ENCODE results near the gene SDK1. TPM values are rescaled to one million over a fixed set of nuclear protein-coding genes. Genes with fewer than 3 reads are reported as not detected.

SDK1 gene
- total RNA-seq, 1 donor: 0.27 TPM

DNA sequence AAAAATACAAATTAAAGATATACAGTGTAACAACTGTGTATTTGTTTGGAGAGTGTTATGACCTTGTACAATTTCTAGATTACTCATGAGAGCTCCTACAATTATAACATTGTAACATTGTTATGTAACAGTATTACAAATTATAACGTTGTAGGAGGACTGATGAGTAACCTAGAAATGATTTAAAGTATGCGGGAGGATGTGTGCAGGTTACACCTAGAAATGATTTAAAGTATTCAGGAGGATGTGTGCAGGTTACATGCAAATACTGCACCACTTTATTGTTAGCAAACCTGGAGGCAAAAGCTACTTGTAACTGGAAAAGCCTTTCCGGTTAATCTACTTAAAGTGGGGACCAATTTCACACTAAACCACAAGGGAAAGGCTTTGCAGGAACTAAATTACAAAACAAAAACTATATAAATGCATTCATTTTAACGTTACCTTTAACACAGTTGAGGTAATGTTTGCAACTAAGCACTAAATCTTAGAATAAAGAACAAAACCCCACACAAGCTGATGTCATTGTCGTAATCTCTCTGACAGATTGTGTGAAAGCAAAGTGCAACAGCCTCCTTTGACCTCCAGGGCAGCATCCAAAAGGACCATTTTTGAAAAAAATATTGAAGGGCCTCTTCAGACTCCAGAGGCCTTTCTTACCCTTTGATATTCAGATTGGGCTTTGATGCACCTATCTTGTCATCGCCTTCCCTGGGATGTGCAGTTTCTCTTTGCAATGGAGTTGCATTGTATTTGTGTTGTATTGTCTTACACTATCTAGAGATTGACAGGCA lies 858.9 kb downstream of the SDK1 start:
- no peak for DNase-seq (ENCODE audit: low read depth)
- no peak overlapping the region for H3K4me3 ChIP-seq (ENCODE audit: low read depth, low read length)
- TF ChIP-seq, protein P1, sequence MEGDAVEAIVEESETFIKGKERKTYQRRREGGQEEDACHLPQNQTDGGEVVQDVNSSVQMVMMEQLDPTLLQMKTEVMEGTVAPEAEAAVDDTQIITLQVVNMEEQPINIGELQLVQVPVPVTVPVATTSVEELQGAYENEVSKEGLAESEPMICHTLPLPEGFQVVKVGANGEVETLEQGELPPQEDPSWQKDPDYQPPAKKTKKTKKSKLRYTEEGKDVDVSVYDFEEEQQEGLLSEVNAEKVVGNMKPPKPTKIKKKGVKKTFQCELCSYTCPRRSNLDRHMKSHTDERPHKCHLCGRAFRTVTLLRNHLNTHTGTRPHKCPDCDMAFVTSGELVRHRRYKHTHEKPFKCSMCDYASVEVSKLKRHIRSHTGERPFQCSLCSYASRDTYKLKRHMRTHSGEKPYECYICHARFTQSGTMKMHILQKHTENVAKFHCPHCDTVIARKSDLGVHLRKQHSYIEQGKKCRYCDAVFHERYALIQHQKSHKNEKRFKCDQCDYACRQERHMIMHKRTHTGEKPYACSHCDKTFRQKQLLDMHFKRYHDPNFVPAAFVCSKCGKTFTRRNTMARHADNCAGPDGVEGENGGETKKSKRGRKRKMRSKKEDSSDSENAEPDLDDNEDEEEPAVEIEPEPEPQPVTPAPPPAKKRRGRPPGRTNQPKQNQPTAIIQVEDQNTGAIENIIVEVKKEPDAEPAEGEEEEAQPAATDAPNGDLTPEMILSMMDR (IDR thresholded peaks at IDR 0.05; ENCODE audit: insufficient read depth, low read length): no peak

DNA sequence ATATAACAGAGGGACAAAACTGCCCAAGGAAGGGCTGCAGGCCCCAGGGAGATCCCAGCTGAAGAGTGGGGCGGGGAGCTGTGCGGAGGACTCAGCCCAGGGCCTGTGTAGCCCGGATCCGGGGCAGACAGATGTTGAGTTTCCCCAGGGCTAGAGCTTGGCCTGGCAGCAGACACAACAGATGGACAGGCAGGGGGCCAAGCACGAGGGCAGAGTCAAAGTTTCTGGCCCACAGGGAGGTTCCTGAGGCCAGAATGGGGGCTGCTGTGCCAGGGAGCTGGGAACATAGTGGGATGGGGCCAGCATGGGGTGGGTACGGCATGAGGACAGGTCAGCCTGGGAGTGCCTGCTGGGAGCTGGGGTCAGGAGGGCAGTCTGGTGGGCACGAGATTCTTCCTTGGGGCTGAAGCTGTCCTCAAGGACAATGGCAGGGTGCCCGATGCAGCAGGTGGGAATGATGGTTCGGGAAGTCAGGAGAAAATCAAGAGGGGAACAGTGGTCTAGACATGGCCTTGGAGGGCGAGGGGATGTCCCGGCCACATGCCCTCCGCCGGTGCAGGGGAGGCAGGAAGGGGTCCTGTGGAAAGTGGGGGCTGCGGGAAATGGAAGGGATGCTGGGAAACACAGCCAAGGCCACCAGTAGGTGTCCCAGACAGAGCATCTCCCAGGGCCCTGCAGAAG lies 862.0 kb downstream of the SDK1 start:
- DNase-seq (ENCODE audit: low read depth): no peak
- TF ChIP-seq, protein P1 (IDR thresholded peaks at IDR 0.05; ENCODE audit: insufficient read depth, low read length): no peak
- H3K4me3 ChIP-seq (ENCODE audit: low read depth, low read length): no peak overlapping the region

DNA sequence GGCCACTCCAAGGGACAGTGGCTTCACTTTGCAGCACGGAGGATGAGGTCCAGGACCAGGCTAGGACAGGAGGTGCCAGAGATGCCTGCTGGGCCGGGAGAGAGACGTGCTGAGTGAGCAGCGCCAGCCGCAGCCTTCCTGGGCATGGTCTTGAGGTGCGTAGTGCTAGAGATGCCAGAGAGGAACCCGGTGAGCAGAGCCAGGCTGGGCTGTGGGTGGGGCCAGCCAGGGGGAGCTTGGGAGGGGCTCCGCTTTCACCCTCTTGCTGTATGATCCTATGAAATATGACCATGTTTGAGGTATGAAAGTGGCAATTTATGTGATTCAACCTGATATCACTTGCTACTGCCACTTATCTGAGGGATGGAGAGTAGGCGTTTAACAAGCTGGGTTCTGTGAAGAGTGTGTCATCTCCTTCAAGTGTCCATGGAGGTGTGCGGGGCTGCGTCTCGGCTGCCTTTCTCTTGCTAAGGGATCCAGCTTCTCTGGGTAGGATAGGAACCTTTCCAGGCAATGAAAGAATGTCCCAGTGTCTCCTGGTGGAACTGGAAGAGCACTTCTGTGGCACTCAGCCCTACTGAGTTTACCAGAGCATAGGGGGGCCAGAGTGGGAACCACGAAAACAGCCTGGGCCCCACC lies 862.6 kb downstream of the SDK1 start:
- TF ChIP-seq, protein P1 (IDR thresholded peaks at IDR 0.05; ENCODE audit: insufficient read depth, low read length): no peak
- H3K4me3 ChIP-seq (ENCODE audit: low read depth, low read length): no peak overlapping the region
- no peak for DNase-seq (ENCODE audit: low read depth)

DNA sequence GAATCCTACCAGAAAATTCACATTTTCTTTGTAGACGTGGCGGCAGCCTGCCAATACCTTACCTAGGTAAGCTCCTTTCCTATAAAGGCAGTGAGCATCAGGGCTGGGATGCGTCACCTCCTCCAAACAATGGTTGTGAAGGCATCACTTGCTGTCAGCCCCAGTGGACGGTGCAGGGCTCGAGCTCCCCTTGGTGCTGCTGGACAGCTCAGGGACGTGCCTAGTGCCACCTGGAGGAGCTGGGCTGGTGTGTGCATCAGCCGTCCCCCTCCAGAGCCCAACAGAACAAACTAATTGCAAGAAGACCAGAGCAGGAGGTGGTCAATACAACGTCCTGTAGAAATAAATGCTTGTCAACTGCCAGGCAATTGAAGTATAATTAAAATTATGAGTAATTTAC lies 863.5 kb downstream of the SDK1 start:
- TF ChIP-seq, protein P1 (IDR thresholded peaks at IDR 0.05; ENCODE audit: insufficient read depth, low read length): no peak
- DNase-seq (ENCODE audit: low read depth): no peak
- H3K4me3 ChIP-seq (ENCODE audit: low read depth, low read length): no peak overlapping the region

DNA sequence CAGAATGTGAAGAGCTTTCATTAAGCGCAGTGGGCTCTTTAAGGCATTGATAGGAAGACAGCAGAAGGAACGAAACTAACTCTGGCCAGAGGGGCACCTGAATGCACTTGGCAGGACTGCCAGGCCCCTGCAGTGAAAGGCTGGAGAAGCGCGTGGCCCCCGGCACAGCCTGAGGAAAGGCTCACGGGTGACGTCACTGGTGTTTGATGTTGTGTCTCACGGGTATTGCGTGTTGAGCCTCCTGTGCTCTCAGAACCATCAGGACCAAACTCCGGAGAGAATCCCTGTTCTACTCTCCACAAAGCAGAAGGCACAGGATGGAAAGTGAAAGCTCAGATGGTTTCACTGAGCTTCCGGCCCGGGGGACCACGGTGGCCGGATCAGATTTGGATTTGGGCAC lies 865.3 kb downstream of the SDK1 start:
- TF ChIP-seq, protein P1 (IDR thresholded peaks at IDR 0.05; ENCODE audit: insufficient read depth, low read length): no peak
- DNase-seq (ENCODE audit: low read depth): no peak
- no peak overlapping the region for H3K4me3 ChIP-seq (ENCODE audit: low read depth, low read length)

DNA sequence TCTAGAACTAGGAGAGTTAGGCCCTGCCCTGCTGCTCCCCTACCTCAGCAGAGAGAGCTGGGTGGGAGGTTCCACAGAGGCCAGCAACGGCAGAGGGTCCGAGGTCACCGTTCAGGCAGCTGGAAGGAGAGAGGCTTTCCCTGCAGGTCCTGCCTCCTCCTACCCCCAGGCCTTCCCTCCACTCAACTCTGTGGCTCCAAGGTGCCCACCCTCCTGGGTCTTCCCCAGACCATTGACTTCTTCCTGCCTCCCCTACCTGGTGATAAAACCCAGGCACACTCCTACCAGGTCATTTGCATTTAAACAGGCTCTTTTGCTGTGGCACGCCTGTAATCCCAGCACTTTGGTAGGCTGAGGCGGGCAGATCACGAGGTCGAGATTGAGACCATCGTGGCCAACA lies 865.8 kb downstream of the SDK1 start:
- DNase-seq (ENCODE audit: low read depth): no peak
- TF ChIP-seq, protein P1 (IDR thresholded peaks at IDR 0.05; ENCODE audit: insufficient read depth, low read length): no peak
- H3K4me3 ChIP-seq (ENCODE audit: low read depth, low read length): no peak overlapping the region

All from fibroblast of the aortic adventitia (primary cell).